Activated CD4-positive, alpha-beta T cell treated with anti-CD3 and anti-CD28 coated beads, Interleukin-2, Interleukin-4, amounts not matched to agents 100 ng/mL and 50 ng/mL, durations not matched to agents 16 hours and 8 hours (primary cell): Measurements from ENCODE around the gene PLK3.
"Not testable (repeated sequence)": the region's sequence is repeated elsewhere in the genome, so short reads cannot be mapped to it uniquely, and the experiment has no call there.

Source experiments
- DNase-seq: peaks from one replicate; pipeline ENCODE4 v3.0.0-alpha.2; 2020; ENCODE audit warnings: low spot score

Gene PLK3

GRCh38 chr1:44808938-44809917, 9.1 kb downstream of the PLK3 start:
- DNase-seq: peak; percentile 96

DNA sequence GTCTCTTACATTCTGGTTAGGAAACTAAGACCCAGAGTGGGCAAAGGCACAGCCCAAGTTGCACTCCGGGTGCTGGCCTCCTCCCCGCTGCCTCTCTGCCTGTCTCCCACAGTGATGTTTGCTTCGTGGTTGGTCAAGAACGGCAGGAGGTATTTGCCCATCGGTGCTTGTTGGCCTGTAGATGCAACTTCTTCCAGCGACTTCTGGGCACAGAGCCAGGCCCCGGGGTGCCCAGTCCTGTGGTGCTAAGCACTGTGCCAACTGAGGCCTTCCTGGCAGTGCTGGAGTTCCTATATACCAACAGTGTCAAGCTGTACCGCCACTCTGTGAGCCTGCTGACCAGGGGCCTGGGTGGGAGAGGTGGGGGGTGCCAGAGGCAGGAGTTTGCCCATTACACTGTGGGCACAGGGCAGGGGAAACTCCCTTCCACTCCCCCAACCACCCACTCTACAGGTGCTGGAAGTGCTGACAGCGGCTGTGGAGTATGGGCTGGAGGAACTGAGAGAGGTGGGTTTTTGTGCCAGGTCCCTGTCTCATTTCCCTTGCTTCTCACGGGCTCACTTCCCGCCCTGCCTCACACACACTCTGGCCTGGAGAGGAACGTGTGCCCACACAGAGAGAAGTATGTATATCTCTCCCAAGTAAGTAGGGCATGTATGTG, 10.1 kb downstream of the PLK3 start:
- peak; percentile 35 for DNase-seq

GRCh38 chr1:44810762-44811105, 10.6 kb downstream of the PLK3 start:
- DNase-seq: not testable (repeated sequence)

DNA sequence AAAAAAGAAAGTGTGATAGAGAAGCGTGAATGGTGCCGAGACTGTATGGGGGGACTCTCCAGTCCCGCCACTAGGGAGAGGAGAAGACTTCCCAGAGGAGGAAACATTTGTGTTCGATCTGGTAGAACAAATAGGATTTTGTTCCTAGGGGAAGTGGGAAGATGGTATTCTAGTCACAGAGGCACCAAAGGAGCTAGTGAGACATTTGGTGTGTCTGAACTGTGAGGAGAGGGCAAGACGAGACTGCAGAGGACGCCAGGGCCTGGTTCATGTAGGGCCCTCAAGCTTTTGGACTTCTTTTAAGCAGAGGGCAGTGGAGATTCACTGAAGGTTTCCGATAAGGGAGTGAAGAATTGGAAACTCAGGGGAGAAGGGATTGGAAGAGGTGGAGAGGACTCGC, 11.1 kb downstream of the PLK3 start:
- DNase-seq: no peak

DNA sequence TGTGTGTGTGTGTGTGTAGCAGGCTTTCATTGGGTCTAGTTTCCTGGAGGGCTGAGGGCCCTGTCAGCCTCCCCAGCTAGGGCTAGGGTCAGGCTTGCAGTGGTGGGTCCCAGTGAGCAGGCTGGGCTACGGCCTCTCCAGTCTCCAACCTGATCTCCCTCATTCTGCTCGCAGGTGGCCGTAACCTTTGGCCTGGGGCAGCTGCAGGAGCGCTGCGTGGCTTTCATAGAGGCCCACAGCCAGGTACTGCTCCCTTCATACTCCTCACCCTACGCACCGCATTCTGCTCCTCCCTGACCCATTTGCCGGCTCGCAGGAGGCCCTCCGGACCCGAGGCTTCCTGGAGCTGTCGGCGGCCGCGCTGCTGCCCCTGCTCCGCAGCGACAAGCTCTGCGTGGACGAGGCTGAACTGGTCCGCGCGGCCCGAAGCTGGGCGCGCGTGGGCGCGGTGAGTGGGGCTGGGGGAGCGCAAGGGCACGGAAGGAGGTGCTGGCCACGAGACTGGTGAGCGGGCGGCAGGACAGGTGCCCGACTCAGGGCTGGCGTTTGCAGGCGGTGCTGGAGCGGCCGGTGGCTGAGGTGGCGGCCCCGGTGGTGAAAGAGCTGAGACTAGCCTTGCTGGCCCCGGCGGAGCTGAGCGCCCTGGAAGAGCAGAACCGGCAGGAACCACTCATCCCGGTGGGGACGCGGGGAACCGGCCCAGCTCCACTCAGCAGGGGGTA, 12.8 kb downstream of the PLK3 start:
- no peak for DNase-seq

DNA sequence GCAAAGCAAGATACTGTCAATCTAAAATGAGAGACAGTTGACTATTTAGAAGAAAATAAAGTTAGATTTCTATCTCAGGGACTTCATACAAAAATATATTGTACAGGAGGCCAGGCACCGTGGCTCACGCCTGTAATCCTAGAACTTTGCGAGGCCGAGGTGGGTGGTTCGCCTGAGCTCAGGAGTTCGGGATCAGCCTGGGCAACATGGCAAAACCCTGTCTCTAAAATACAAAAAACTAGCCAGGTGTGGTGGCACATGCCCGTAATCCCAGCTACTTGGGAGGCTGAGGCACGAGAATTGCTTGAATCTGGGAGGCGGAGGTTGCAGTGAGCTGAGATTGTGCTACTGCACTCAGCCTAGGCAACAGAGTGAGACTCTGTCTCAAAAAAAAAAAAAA, 15.7 kb downstream of the PLK3 start:
- DNase-seq: not testable (repeated sequence)

GRCh38 chr1:44817307-44817706, 17.1 kb downstream of the PLK3 start:
- no peak for DNase-seq

DNA sequence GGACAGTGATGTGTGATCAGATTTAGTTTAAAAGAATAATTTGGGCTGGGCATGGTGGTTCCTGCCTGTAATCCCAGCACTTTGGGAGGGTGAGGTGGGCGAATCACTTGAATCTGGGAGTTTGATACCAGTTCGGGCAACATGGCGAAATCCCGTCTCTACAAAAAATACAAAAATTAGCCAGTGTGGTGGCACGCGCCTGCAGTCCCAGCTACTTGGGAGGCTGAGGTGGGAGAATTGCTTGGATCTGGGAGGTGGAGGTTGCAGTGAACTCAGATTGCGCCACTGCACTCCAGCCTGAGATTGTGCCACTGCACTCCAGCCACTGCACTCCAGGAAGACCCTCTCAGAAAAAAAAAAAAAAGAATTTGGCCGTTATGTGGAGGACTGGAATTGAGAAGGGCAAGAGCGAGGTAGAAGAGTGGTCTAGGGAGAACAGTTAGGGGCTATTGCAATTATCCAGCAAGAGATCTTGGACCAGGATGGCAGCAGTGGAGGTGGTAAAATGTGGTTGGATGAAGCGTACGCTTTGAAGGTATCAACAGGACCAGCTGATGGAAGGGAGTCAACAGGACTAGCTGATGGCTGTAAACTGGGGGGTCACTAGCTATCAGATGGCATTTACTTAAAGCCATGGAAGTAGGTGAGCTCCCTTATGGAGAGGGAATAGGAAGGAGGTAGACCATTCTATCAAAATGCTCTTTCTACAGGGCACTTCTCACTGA, 17.8 kb downstream of the PLK3 start:
- DNase-seq: no peak

DNA sequence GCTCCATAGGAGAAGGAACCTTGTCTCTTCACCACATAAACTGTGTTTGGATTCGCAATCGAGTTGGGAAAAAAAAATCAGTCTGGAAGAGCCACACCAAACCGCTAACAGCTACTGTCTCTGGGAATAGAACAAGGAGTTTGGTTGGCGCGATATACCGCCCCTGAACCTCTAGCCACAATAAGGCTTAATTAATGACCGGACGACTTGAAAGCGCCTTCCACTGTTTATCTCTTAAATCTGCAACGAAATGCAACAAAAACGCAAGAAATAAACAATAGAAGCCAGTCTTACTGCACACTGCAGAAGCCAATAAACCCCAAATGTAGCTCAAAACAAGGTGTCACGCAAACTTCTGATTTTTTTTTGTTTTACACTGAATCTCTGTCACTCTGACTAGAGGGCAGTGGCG, 19.0 kb downstream of the PLK3 start:
- DNase-seq: no peak

DNA sequence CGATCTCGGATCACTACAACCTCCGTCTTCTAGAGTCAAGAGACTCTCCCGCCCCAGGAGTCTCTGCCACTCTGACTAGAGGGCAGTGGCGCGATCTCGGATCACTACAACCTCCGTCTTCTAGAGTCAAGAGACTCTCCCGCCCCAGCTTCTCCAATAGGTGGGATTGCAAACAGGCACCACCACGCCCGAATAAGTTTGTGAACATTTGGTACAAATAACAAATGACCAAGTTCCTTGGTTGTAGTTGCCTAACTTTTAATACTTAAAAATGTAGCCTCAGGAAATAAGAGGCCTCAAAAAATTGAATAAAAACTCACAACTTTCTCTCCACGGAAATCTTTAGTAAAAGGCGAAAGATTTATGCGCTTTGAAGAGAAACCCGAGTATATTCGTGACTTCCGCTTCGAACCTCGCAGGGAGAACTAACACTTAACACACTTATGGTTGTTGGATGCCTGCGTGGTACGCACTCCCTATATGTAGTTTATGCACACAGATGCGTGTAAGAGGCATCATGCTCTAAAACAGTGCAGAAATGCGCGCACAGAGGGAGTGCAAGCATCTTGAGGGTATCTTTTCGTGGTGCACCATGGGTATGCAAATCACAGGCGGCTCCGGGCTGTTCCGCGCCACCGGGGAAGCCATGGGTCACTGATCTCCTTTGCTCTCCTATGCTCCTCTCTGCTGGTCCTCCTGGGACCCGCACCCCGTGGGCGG, 19.6 kb downstream of the PLK3 start:
- peak; percentile 96 for DNase-seq

- no peak for DNase-seq
These were observed 20.4 kb downstream of the PLK3 start for GRCh38 chr1:44820328-44821239.

DNA sequence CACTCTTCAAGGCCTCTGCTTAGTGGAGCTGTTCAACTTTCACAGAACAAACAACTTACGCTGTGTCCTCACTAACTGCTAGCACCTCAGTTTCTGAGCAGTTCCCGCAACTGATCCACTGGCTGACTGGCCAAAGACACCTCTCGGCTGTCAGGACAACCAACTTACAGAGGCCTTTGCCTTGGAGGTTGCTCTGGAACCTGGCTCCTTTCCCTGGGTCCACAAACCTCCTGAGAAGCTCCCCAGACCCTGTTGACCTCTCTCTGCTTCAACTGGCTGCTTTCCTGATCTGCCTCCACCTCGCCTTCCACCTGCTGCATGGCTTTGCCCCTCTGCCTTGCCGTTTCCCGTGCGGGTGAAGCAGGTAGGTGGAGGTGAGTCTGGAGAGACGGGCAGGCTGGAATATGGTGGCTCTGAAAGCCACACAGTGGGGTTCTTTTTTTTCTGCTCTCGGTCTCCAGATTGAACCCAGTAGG, 21.1 kb downstream of the PLK3 start:
- DNase-seq: no peak

GRCh38 chr1:44822131-44822701, 22.0 kb downstream of the PLK3 start:
- DNase-seq: no peak

DNA sequence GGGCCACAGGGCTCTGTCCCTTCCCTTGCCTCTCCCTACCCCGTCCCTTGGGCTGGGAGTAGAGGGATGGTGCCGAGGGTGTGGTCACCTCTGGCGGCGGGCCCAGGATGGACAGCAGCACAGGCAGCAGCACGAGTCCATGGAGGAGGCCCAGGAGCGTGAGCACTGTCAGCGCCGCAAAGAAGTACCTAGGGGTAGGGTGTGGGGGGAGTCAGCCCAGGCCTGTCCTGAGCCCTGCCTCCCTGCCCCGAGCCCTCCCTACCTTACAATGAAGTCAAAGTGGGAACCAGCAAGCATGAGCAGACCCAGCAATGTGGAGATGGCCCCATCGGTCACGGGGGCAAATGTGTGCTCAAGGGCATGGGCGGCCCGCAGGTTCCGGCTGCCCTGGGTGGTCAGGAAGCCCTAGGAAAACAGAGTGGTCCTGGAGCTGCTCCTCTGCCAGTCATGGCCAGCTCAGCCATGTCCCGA, 22.8 kb downstream of the PLK3 start:
- no peak for DNase-seq

DNA sequence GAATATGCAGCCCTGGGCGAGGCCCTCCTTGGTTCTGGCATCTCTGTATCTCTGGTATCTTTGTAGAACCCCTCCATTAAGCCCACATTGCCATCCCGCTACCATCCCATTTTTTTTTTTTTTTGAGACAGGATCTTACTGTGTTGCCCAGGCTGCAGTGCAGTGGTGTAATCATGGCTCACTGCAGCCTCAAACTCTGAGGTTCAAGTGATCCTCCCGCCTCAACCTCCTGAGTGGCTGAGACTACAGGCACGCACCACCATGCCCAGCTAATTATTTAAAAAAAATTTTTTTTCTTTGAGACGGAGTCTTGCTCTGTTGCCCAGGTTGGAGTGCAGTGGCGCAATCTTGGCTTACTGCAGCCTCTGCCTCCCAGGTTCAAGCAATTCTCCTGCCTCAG, 24.2 kb downstream of the PLK3 start:
- DNase-seq: not testable (repeated sequence)

- no peak for DNase-seq
These were observed 26.4 kb downstream of the PLK3 start for GRCh38 chr1:44826375-44827196.

DNA sequence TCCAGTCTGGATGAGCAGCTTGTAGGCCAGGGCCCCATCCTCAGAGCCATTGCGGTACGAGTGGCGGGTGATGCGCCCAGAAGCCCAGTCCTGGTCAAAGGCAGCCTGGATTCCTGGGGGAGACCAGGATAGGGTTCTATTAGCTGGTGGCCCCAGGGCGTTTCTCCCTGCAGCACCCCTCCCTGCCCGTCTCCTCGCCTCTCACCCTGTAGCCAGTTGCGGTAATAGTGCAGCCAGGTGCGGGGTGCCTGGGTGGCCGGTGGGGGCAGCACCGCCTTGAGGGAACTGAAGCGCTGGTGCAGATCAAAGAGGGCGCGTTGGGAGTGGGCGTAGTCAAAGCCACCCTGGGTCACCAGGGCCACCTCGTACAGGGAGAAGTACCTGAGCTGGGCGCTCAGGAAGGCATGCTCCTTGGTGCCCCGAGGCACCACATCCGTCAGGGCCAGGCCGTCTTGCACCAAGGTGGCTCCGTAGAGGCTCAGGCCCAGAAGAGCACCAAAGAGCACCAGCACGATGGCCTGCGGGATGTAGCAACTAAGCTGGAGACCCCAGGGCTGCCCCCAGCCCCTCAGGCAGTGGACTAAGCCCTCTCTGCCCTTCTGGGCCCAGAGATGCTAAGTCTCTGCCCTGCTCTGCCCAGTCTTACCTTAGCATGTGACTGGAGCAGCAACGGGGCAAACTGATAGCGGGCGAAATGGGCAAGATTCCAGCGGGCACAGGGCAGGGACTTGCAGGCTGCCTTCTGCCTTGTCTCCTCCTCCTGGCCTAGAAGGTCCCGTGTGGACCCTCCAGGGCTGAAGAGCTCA, 27.2 kb downstream of the PLK3 start:
- no peak for DNase-seq
